OCI-LY1 (cell line): ENCODE data around the gene ME3.

Experiments
- H2AFZ ChIP-seq: fragments of 200-600 bp; sonication (generic), shearing (Covaris generic); 2 replicates; pipeline ENCODE4 v1.6.0; 2014; ENCODE audit warnings: antibody characterized with exemption, mild to moderate bottlenecking, low read length
- H3F3A ChIP-seq: fragments of 200-600 bp; sonication (generic), shearing (Covaris generic); 2 replicates; pipeline ENCODE4 v1.6.0; 2014; ENCODE audit warnings: mild to moderate bottlenecking, antibody characterized with exemption, low read length, moderate library complexity; ENCODE audit not compliant: insufficient read depth
- H3K27ac ChIP-seq: fragments of 200-600 bp; sonication (generic); 2 replicates; pipeline ENCODE4 v1.5.1; 2014; ENCODE audit warnings: low read length, mixed run types, mild to moderate bottlenecking, low read depth; ENCODE audit not compliant: poor library complexity, severe bottlenecking
- H3K27me3 ChIP-seq: fragments of 200-600 bp; sonication (generic); 2 replicates; pipeline ENCODE4 v1.6.0; 2014; ENCODE audit warnings: antibody characterized with exemption, mild to moderate bottlenecking, low read length, moderate library complexity; ENCODE audit not compliant: insufficient read depth
- H3K36me3 ChIP-seq: fragments of 200-600 bp; sonication (generic); 2 replicates; pipeline ENCODE4 v1.6.1; 2014; ENCODE audit warnings: mild to moderate bottlenecking, antibody characterized with exemption, low read length, moderate library complexity, mixed read lengths; ENCODE audit not compliant: insufficient read depth
- H3K4me1 ChIP-seq: fragments of 200-600 bp; sonication (generic); 2 replicates; pipeline ENCODE4 v1.5.1; 2014; ENCODE audit warnings: mild to moderate bottlenecking, low read length, moderate library complexity; ENCODE audit not compliant: insufficient read depth, severe bottlenecking
- H3K4me2 ChIP-seq: fragments of 200-600 bp; sonication (generic), shearing (Covaris generic); 2 replicates; pipeline ENCODE4 v1.6.1; 2014; ENCODE audit warnings: low read length
- H3K4me3 ChIP-seq: fragments of 200-600 bp; sonication (generic); 2 replicates; pipeline ENCODE4 v1.5.1; 2014; ENCODE audit warnings: low read length, low read depth, mild to moderate bottlenecking, mixed read lengths; ENCODE audit not compliant: poor library complexity, severe bottlenecking
- H3K79me2 ChIP-seq: fragments of 200-600 bp; shearing (Covaris generic); 2 replicates; pipeline ENCODE4 v1.6.1; 2016; ENCODE audit warnings: mixed run types, low read length, mixed read lengths; ENCODE audit not compliant: insufficient read depth
- H3K9ac ChIP-seq: fragments of 200-600 bp; sonication (generic), shearing (Covaris generic); 2 replicates; pipeline ENCODE4 v1.6.1; 2014; ENCODE audit warnings: mild to moderate bottlenecking, low read length, mixed read lengths
- H3K9me2 ChIP-seq: fragments of 200-600 bp; sonication (generic), shearing (Covaris generic); 2 replicates; pipeline ENCODE4 v1.6.1; 2014; ENCODE audit warnings: low read depth, mild to moderate bottlenecking, low read length, mixed read lengths
- H3K9me3 ChIP-seq: fragments of 200-600 bp; shearing (Covaris generic); 2 replicates; pipeline ENCODE4 v1.6.1; 2014; ENCODE audit warnings: low read length, mixed read lengths
- H4K20me1 ChIP-seq: fragments of 200-600 bp; sonication (generic), shearing (Covaris generic); 2 replicates; pipeline ENCODE4 v1.6.0; 2016; ENCODE audit warnings: mild to moderate bottlenecking, low read length; ENCODE audit not compliant: insufficient read depth
- EZH2 ChIP-seq: fragments of 200-600 bp; sonication (generic), shearing (Covaris generic); IDR thresholded peaks from 2 replicates; pipeline ENCODE4 v1.8.0; 2017; ENCODE audit warnings: borderline replicate concordance, mixed run types, mild to moderate bottlenecking, antibody characterized with exemption, low read length, moderate library complexity, mixed read lengths
- TF ChIP-seq, protein P1 (sequence below): fragments of 200-600 bp; sonication (generic), shearing (Covaris generic); IDR thresholded peaks from 2 replicates; pipeline ENCODE4 v1.5.1; 2017; ENCODE audit warnings: mild to moderate bottlenecking, antibody characterized with exemption, low read length, moderate library complexity, mixed read lengths

The ME3 gene

GRCh38 chr11:86506235-86506634 is 166.2 kb downstream of the ME3 start:
- Histone ChIP-seq H3K79me2 (no peaks in the 10 kb centered on the region), H3K36me3 (no peaks in the 10 kb centered on the region), H3F3A (no peaks in the 10 kb centered on the region), H3K9me3 (no peaks in the 10 kb centered on the region), H3K27ac (no peak overlapping the region), H2AFZ (no peak overlapping the region), H3K4me3 (no peak overlapping the region), H3K9ac (no peak overlapping the region), H3K4me1 (no peaks in the 10 kb centered on the region), H3K9me2 (no peaks in the 10 kb centered on the region), H4K20me1 (no peaks in the 10 kb centered on the region), H3K4me2 (no peak overlapping the region), H3K27me3 (no peaks in the 10 kb centered on the region)
- TF ChIP-seq, protein P1, sequence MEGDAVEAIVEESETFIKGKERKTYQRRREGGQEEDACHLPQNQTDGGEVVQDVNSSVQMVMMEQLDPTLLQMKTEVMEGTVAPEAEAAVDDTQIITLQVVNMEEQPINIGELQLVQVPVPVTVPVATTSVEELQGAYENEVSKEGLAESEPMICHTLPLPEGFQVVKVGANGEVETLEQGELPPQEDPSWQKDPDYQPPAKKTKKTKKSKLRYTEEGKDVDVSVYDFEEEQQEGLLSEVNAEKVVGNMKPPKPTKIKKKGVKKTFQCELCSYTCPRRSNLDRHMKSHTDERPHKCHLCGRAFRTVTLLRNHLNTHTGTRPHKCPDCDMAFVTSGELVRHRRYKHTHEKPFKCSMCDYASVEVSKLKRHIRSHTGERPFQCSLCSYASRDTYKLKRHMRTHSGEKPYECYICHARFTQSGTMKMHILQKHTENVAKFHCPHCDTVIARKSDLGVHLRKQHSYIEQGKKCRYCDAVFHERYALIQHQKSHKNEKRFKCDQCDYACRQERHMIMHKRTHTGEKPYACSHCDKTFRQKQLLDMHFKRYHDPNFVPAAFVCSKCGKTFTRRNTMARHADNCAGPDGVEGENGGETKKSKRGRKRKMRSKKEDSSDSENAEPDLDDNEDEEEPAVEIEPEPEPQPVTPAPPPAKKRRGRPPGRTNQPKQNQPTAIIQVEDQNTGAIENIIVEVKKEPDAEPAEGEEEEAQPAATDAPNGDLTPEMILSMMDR = no peak
- TF ChIP-seq EZH2 = no peak

DNA sequence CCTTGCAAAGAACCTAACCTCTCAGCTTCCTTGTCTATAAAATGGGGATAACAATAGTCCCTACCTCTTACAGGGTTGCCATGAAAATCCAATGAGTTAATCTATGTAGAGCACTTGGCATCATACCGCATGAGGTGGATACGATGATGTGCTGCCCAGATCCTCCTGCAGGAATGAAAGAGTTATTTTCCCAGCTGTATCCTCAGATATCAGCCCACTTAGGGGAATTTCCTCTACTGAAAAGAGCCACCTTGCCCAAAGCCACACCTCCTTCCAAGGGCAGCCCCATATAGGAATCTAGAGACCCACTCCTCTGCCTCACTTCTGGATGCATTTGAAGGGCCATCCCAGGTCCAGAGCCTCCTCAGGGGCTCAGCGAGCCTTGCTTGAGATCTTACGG is 169.3 kb downstream of the ME3 start:
- Histone ChIP-seq H4K20me1 (no peaks in the 10 kb centered on the region), H3K4me2 (no peak overlapping the region)
- TF ChIP-seq, protein P1 = no peak
- no peak for TF ChIP-seq EZH2

DNA sequence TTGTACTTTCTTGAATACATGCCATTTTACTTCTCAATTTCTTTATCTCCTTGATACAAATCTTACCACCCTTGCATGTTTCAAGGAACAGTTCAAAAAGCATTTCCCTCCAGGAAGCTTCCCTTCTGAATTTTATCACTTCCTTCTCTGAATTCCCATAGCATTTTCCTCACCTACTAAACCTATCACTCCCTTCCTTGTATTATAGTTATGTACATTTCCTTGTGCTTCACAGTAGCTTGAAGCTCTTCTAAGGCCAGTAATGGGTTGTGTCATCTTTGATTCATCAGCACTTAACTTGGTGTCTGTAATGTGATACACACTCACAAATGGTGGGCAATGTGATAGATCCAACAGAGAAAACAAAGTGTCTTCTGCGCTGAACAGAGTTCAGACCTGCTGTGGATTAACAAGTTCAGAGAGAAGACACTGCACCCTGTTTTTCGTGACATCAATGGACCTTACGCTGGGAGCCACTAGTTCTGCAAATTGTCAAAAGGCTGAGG is 170.2 kb downstream of the ME3 start:
- Histone ChIP-seq H4K20me1 (no peaks in the 10 kb centered on the region), H3K27me3 (no peaks in the 10 kb centered on the region), H3K9me2 (no peaks in the 10 kb centered on the region), H2AFZ (no peak overlapping the region), H3K9ac (no peak overlapping the region), H3K79me2 (no peaks in the 10 kb centered on the region), H3K4me1 (no peaks in the 10 kb centered on the region), H3K4me3 (no peak overlapping the region), H3K36me3 (no peaks in the 10 kb centered on the region), H3K4me2 (no peak overlapping the region), H3F3A (no peaks in the 10 kb centered on the region), H3K27ac (no peak overlapping the region), H3K9me3 (no peaks in the 10 kb centered on the region)
- TF ChIP-seq, protein P1 = no peak
- no peak for TF ChIP-seq EZH2

More for the DNA sequence above, 169.3 kb downstream of the ME3 start:
- H3K27me3 ChIP-seq = no peaks in the 10 kb centered on the region
- no peaks in the 10 kb centered on the region for H3K36me3 ChIP-seq
- no peaks in the 10 kb centered on the region for H3K79me2 ChIP-seq
- no peak overlapping the region for H3K4me3 ChIP-seq
- H3K27ac ChIP-seq = no peak overlapping the region
- no peaks in the 10 kb centered on the region for H3K9me2 ChIP-seq
- H3F3A ChIP-seq = no peaks in the 10 kb centered on the region
- H3K9ac ChIP-seq = no peak overlapping the region
- H2AFZ ChIP-seq = no peak overlapping the region
- no peaks in the 10 kb centered on the region for H3K4me1 ChIP-seq
- H3K9me3 ChIP-seq = no peaks in the 10 kb centered on the region
